ENCODE data around the gene CCDC9B. TPM values are rescaled to one million over a fixed set of nuclear protein-coding genes. Genes with fewer than 3 reads are reported as not detected.

CCDC9B gene
- total RNA-seq, 1 experiment from 2014 or later: 3.2 TPM

- Histone ChIP-seq H3K9me3 (replicated peaks) (no peaks in the 10 kb centered on the region), H3K4me3 (no peak overlapping the region), H3K36me3 (no peaks in the 10 kb centered on the region), H3K27ac (no peak overlapping the region), H3K4me1 (peaks cover 7% of the 10 kb centered on the region; the same call in 1 of the 2 replicates), H3K27me3 (peaks cover 5% of the 10 kb centered on the region; the same call in 1 of the 2 replicates)
- DNase-seq: no peak
Measured at GRCh38 chr15:40357246-40357645, 16.5 kb upstream of the CCDC9B start.

GRCh38 chr15:40355976-40356585 lies 15.3 kb upstream of the CCDC9B start:
- no peaks in the 10 kb centered on the region for H3K36me3 ChIP-seq
- H3K27me3 ChIP-seq: peaks cover 7% of the 10 kb centered on the region; the same call in 1 of the 2 replicates
- H3K9me3 ChIP-seq (replicated peaks): no peaks in the 10 kb centered on the region
- H3K4me3 ChIP-seq: no peak overlapping the region
- no peak for DNase-seq
- H3K27ac ChIP-seq: no peak overlapping the region
- H3K4me1 ChIP-seq: peaks cover 7% of the 10 kb centered on the region; the same call in 1 of the 2 replicates

GRCh38 chr15:40354408-40355171 lies 13.9 kb upstream of the CCDC9B start:
- DNase-seq: peak; percentile 58 to 69
- no peaks in the 10 kb centered on the region for H3K9me3 ChIP-seq (replicated peaks)
- H3K4me3 ChIP-seq: no peak overlapping the region
- no peaks in the 10 kb centered on the region for H3K36me3 ChIP-seq
- H3K27ac ChIP-seq: no peak overlapping the region
- peaks cover 7% of the 10 kb centered on the region; the same call in 1 of the 2 replicates for H3K4me1 ChIP-seq
- H3K27me3 ChIP-seq: peaks cover 15% of the 10 kb centered on the region

GRCh38 chr15:40353697-40354096 lies 13.0 kb upstream of the CCDC9B start:
- peaks cover 6% of the 10 kb centered on the region; the same call in 1 of the 2 replicates for H3K4me1 ChIP-seq
- H3K4me3 ChIP-seq: no peak overlapping the region
- no peak for DNase-seq
- H3K9me3 ChIP-seq (replicated peaks): no peaks in the 10 kb centered on the region
- no peaks in the 10 kb centered on the region for H3K36me3 ChIP-seq
- no peak overlapping the region for H3K27ac ChIP-seq
- peaks cover 17% of the 10 kb centered on the region for H3K27me3 ChIP-seq

GRCh38 chr15:40352281-40352901 lies 11.7 kb upstream of the CCDC9B start:
- Histone ChIP-seq H3K27me3 (peaks cover 15% of the 10 kb centered on the region; the same call in 1 of the 2 replicates), H3K9me3 (replicated peaks) (no peaks in the 10 kb centered on the region), H3K4me1 (peaks cover 3% of the 10 kb centered on the region; the same call in 1 of the 2 replicates), H3K36me3 (no peaks in the 10 kb centered on the region), H3K4me3 (no peak overlapping the region), H3K27ac (no peak overlapping the region)
- DNase-seq: no peak

GRCh38 chr15:40349163-40349562 lies 8.4 kb upstream of the CCDC9B start:
- H3K9me3 ChIP-seq (replicated peaks): no peaks in the 10 kb centered on the region

GRCh38 chr15:40348474-40348870 lies 7.7 kb upstream of the CCDC9B start:
- H3K9me3 ChIP-seq (replicated peaks): no peaks in the 10 kb centered on the region
- peaks cover 15% of the 10 kb centered on the region; the same call in 1 of the 2 replicates for H3K27me3 ChIP-seq
- no peak for DNase-seq
- H3K27ac ChIP-seq: no peak overlapping the region
- no peak overlapping the region for H3K4me3 ChIP-seq
- no peaks in the 10 kb centered on the region; the same call in 1 of the 2 replicates for H3K4me1 ChIP-seq
- no peaks in the 10 kb centered on the region for H3K36me3 ChIP-seq

More at GRCh38 chr15:40349163-40349562, 8.4 kb upstream of the CCDC9B start:
- H3K27me3 ChIP-seq: peaks cover 15% of the 10 kb centered on the region; the same call in 1 of the 2 replicates
- no peaks in the 10 kb centered on the region; the same call in 1 of the 2 replicates for H3K4me1 ChIP-seq
- no peak for DNase-seq
- no peak overlapping the region for H3K27ac ChIP-seq
- no peaks in the 10 kb centered on the region for H3K36me3 ChIP-seq
- no peak overlapping the region for H3K4me3 ChIP-seq

GRCh38 chr15:40347559-40348473 lies 7.1 kb upstream of the CCDC9B start:
- no peak for DNase-seq
- Histone ChIP-seq H3K4me3 (no peak overlapping the region), H3K36me3 (no peaks in the 10 kb centered on the region), H3K4me1 (no peaks in the 10 kb centered on the region; the same call in 1 of the 2 replicates), H3K9me3 (replicated peaks) (no peaks in the 10 kb centered on the region), H3K27ac (no peak overlapping the region), H3K27me3 (peaks cover 15% of the 10 kb centered on the region; the same call in 1 of the 2 replicates)

GRCh38 chr15:40346579-40347558 lies 6.1 kb upstream of the CCDC9B start:
- Histone ChIP-seq H3K4me3 (no peak overlapping the region), H3K27me3 (peaks cover 15% of the 10 kb centered on the region; the same call in 1 of the 2 replicates), H3K4me1 (peaks cover 3% of the 10 kb centered on the region), H3K27ac (no peak overlapping the region), H3K36me3 (no peaks in the 10 kb centered on the region), H3K9me3 (replicated peaks) (no peaks in the 10 kb centered on the region)
- no peak for DNase-seq

- H3K4me1 ChIP-seq: peaks cover 12% of the 10 kb centered on the region
- no peaks in the 10 kb centered on the region for H3K36me3 ChIP-seq
- H3K9me3 ChIP-seq (replicated peaks): no peaks in the 10 kb centered on the region
- peaks cover 13% of the 10 kb centered on the region; the same call in 1 of the 2 replicates for H3K27me3 ChIP-seq
- DNase-seq: no peak
- H3K4me3 ChIP-seq: no peak overlapping the region
- no peak overlapping the region for H3K27ac ChIP-seq
Measured at GRCh38 chr15:40345867-40346578, 5.3 kb upstream of the CCDC9B start.

GRCh38 chr15:40345225-40345866 lies 4.6 kb upstream of the CCDC9B start:
- H3K27me3 ChIP-seq: peaks cover 10% of the 10 kb centered on the region; the same call in 1 of the 2 replicates
- no peak overlapping the region for H3K27ac ChIP-seq
- H3K4me1 ChIP-seq: peaks cover 14% of the 10 kb centered on the region
- no peaks in the 10 kb centered on the region for H3K36me3 ChIP-seq
- H3K9me3 ChIP-seq (replicated peaks): no peaks in the 10 kb centered on the region
- DNase-seq: no peak
- H3K4me3 ChIP-seq: no peak overlapping the region

- peaks cover 18% of the 10 kb centered on the region for H3K4me1 ChIP-seq
- no peak overlapping the region for H3K4me3 ChIP-seq
- H3K27me3 ChIP-seq: peaks cover 6% of the 10 kb centered on the region; the same call in 1 of the 2 replicates
- no peak overlapping the region for H3K27ac ChIP-seq
- H3K9me3 ChIP-seq (replicated peaks): no peaks in the 10 kb centered on the region
- DNase-seq: peak; percentile 70 to 83
- H3K36me3 ChIP-seq: no peaks in the 10 kb centered on the region
Measured at GRCh38 chr15:40344631-40345120, 3.9 kb upstream of the CCDC9B start.

Measured in SJCRH30 (cell line).